ENCODE results near the gene DRAXIN.

DNA sequence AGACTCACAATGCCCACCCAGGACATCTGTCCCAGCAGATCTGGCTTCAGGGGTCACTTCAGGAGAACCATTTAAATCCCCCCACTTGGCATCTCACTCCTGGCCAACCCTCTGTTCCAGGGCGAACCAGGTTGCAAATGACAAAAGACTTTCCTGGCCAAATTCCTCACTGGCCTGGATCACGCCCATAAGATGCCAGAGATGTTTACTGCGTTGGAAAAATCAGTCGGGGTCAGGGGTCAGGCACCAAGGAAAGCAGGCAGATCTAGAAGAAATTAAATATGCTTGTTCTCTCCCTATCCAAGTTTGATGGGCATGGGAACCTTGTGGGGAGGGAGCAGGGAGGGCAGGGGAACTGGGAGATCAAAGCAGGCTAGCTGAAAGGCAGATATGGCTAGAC lies 29.8 kb downstream of the DRAXIN start:
- TF ChIP-seq, protein P1, sequence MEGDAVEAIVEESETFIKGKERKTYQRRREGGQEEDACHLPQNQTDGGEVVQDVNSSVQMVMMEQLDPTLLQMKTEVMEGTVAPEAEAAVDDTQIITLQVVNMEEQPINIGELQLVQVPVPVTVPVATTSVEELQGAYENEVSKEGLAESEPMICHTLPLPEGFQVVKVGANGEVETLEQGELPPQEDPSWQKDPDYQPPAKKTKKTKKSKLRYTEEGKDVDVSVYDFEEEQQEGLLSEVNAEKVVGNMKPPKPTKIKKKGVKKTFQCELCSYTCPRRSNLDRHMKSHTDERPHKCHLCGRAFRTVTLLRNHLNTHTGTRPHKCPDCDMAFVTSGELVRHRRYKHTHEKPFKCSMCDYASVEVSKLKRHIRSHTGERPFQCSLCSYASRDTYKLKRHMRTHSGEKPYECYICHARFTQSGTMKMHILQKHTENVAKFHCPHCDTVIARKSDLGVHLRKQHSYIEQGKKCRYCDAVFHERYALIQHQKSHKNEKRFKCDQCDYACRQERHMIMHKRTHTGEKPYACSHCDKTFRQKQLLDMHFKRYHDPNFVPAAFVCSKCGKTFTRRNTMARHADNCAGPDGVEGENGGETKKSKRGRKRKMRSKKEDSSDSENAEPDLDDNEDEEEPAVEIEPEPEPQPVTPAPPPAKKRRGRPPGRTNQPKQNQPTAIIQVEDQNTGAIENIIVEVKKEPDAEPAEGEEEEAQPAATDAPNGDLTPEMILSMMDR (IDR thresholded peaks at IDR 0.05; ENCODE audit: insufficient read depth, low read depth, low read length): no peak
- TF ChIP-seq EZH2 (IDR thresholded peaks at IDR 0.05; ENCODE audit: insufficient read depth, low read length): no peak
